Ishikawa (cell line): ENCODE results near the gene CUL2.

Source experiments
- CEBPB ChIP-seq: IDR thresholded peaks from 2 replicates; pipeline ENCODE4 v1.6.1; 2012
- CREB1 ChIP-seq: IDR thresholded peaks from 2 replicates; pipeline ENCODE4 v1.6.1; 2012; ENCODE audit warnings: low read depth
- EGR1 ChIP-seq: IDR thresholded peaks from 2 replicates; pipeline ENCODE4 v1.6.1; 2012
- EP300 ChIP-seq: IDR thresholded peaks from 2 replicates; pipeline ENCODE4 v1.6.1; 2012; ENCODE audit warnings: borderline replicate concordance
- FOXM1 ChIP-seq: IDR thresholded peaks from 2 replicates; pipeline ENCODE4 v1.6.1; 2012; ENCODE audit warnings: low read depth, borderline replicate concordance
- NFIC ChIP-seq: IDR thresholded peaks from 2 replicates; pipeline ENCODE4 v1.6.1; 2012
- RAD21 ChIP-seq: IDR thresholded peaks from 2 replicates; pipeline ENCODE4 v1.6.1; 2012; ENCODE audit warnings: low read depth
- TAF1 ChIP-seq: IDR thresholded peaks from 2 replicates; pipeline ENCODE4 v1.6.1; 2012; ENCODE audit warnings: low read depth, mild to moderate bottlenecking
- TCF12 ChIP-seq: IDR thresholded peaks from 2 replicates; pipeline ENCODE4 v1.6.1; 2012; ENCODE audit warnings: low read depth
- TEAD4 ChIP-seq: IDR thresholded peaks from 2 replicates; pipeline ENCODE4 v1.6.1; 2012
- USF1 ChIP-seq: IDR thresholded peaks from 2 replicates; pipeline ENCODE4 v1.6.1; 2012
- YY1 ChIP-seq: IDR thresholded peaks from 2 replicates; pipeline ENCODE4 v1.6.1; 2012; ENCODE audit warnings: low read depth
- ZBTB7A ChIP-seq: IDR thresholded peaks from 2 replicates; pipeline ENCODE4 v1.6.1; 2012; ENCODE audit warnings: low read depth
- TF ChIP-seq, protein P1 (sequence below): IDR thresholded peaks from 2 replicates; pipeline ENCODE4 v1.6.1; 2012
- TF ChIP-seq, protein P2 (sequence below): IDR thresholded peaks from 2 replicates; pipeline ENCODE4 v1.6.1; 2012; ENCODE audit warnings: low read depth, mild to moderate bottlenecking

The CUL2 gene

GRCh38 chr10:35092851-35093250, 2.7 kb upstream of the CUL2 start:
- TF ChIP-seq RAD21 (peak; percentile 26; the same call in 1 of the 2 replicates), FOXM1 (no peak)

DNA sequence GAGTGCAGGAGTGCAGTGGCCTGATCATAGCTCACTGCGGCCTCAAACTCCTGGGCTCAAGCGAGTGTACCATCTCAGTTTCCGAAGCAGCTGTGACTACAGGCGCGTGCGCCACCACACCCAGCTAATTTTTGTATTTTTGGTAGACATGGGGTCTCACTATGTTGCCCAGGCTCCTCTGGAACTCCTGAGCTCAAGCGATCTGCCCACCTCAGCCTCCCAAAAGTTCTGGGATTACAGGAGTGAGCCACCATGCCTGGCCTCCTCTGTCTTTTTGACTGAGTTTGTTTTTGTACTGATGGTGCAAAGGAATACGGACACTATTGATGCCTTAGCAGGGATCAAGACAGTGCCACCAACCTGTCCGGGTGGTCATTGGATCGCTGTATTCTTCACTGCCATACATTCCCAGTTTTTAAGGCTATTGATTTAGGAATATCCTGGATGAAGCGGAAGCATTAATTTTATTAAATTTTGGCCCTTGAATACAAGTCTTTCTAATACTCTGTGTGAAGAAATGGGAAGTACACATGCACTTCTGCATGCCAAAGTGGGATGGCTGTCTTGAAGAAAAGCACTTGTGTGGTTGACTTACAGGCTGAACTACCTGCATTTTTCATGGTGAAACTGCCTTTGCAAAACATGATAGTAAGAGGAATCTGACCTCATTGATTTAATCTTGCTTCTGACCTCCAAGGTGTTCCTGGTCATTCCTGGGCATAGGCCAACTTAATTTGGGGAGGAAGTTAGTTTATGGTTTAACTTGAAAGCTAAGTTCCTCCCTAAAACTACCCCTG, 2.1 kb upstream of the CUL2 start:
- TF ChIP-seq TAF1, result no peak
- no peak for TF ChIP-seq USF1

GRCh38 chr10:35089611-35090161, 455 bp downstream of the CUL2 start:
- TF ChIP-seq NFIC (no peak), TCF12 (no peak), RAD21 (no peak), TAF1 (no peak), USF1 (no peak), EGR1 (no peak), ZBTB7A (no peak), EP300 (no peak), TEAD4 (no peak), CEBPB (no peak), YY1 (no peak)
- TF ChIP-seq, protein P1, sequence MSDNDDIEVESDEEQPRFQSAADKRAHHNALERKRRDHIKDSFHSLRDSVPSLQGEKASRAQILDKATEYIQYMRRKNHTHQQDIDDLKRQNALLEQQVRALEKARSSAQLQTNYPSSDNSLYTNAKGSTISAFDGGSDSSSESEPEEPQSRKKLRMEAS, result no peak
- TF ChIP-seq, protein P2, sequence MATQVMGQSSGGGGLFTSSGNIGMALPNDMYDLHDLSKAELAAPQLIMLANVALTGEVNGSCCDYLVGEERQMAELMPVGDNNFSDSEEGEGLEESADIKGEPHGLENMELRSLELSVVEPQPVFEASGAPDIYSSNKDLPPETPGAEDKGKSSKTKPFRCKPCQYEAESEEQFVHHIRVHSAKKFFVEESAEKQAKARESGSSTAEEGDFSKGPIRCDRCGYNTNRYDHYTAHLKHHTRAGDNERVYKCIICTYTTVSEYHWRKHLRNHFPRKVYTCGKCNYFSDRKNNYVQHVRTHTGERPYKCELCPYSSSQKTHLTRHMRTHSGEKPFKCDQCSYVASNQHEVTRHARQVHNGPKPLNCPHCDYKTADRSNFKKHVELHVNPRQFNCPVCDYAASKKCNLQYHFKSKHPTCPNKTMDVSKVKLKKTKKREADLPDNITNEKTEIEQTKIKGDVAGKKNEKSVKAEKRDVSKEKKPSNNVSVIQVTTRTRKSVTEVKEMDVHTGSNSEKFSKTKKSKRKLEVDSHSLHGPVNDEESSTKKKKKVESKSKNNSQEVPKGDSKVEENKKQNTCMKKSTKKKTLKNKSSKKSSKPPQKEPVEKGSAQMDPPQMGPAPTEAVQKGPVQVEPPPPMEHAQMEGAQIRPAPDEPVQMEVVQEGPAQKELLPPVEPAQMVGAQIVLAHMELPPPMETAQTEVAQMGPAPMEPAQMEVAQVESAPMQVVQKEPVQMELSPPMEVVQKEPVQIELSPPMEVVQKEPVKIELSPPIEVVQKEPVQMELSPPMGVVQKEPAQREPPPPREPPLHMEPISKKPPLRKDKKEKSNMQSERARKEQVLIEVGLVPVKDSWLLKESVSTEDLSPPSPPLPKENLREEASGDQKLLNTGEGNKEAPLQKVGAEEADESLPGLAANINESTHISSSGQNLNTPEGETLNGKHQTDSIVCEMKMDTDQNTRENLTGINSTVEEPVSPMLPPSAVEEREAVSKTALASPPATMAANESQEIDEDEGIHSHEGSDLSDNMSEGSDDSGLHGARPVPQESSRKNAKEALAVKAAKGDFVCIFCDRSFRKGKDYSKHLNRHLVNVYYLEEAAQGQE, result no peak

- TF ChIP-seq TEAD4 (no peak), TAF1 (no peak), USF1 (no peak), YY1 (no peak)
These were observed 6.9 kb downstream of the CUL2 start for GRCh38 chr10:35083242-35083641.

GRCh38 chr10:35079763-35080162, 10.4 kb downstream of the CUL2 start:
- TF ChIP-seq CEBPB (no peak), YY1 (no peak), USF1 (no peak), TAF1 (no peak), RAD21 (no peak), EGR1 (no peak), TEAD4 (no peak), TCF12 (no peak), EP300 (no peak), ZBTB7A (no peak), NFIC (no peak), CREB1 (no peak), FOXM1 (no peak)
- TF ChIP-seq, protein P1, result no peak
- TF ChIP-seq, protein P2, result no peak

DNA sequence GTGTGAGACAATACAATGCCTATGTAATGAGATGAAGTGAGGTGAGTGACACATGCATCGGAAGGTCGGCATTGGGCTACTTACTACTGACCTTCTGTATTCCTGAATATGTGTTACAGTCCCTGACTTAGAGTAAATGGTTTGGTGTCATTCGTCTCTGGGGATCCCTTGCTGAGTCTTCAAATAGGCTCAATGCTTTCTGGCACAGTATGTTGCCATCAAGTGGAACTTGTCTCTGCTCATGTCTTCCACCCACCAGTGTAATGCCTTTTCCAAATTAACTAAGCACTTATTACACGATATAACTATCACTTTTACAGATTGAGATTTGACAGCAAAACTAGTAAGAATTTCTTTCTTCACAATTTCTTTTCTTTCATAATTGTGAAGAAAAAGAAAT, 10.9 kb downstream of the CUL2 start:
- TF ChIP-seq RAD21 (no peak), CREB1 (no peak), YY1 (no peak), ZBTB7A (no peak), EGR1 (no peak), TAF1 (no peak), NFIC (no peak)
- TF ChIP-seq, protein P1, result no peak
- TF ChIP-seq, protein P2, result no peak
